Breast epithelium (tissue), 3 donors: ENCODE measurements around the gene STAMBPL1.

Experiments
- POLR2AphosphoS5 ChIP-seq, 3 donors: sonication (generic); formaldehyde crosslinking; IDR thresholded peaks; one replicate each; pipeline ENCODE4 v1.6.1; 2017; ENCODE audit warnings: antibody characterized with exemption in 3 of 3
- TF ChIP-seq, protein P1 (sequence below), 3 donors: fragments of 450-650 bp; IDR thresholded peaks; one replicate each; pipeline ENCODE4 v1.5.1; 2016 to 2017; ENCODE audit warnings: antibody characterized with exemption in 3 of 3, mild to moderate bottlenecking in 3 of 3, moderate library complexity in 3 of 3

DNA sequence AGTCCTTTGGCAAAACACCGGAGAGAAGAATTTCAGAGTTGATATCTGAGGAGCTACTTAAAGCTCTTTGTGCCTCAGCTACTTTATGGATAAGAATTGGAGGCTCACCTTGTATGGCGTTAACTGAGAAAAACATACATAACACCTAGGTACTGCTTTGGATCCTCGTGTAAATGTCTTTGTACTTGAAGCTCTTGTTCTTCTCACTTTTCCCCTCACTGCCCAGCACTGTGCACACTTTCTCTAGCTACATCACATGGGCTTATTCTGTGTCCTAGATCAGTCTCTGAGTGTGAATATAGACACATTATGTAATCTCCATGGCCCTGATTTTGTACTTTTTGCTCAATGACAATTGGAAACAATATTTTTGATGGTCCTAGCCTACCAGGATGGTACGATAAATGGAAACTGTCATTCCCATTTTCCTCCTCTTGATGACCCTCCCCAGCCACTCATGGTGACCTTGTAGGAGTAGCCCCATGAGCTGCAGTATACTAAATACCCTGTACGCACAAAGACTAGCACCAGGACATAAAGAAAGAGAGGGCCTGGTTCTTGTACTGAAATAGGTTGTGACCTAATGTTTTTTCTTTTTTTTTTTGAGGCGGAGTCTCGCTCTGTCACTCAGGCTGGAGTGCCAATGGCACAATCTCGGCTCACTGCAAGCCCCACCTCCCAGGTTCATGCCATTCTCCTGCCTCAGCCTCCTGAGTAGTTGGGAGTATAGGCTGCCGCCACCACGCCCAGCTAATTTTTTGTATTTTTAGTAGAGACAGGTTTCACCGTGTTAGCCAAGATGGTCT lies 22.1 kb downstream of the STAMBPL1 start:
- no peak for TF ChIP-seq POLR2AphosphoS5 (IDR thresholded peaks at IDR 0.05)
- TF ChIP-seq, protein P1, sequence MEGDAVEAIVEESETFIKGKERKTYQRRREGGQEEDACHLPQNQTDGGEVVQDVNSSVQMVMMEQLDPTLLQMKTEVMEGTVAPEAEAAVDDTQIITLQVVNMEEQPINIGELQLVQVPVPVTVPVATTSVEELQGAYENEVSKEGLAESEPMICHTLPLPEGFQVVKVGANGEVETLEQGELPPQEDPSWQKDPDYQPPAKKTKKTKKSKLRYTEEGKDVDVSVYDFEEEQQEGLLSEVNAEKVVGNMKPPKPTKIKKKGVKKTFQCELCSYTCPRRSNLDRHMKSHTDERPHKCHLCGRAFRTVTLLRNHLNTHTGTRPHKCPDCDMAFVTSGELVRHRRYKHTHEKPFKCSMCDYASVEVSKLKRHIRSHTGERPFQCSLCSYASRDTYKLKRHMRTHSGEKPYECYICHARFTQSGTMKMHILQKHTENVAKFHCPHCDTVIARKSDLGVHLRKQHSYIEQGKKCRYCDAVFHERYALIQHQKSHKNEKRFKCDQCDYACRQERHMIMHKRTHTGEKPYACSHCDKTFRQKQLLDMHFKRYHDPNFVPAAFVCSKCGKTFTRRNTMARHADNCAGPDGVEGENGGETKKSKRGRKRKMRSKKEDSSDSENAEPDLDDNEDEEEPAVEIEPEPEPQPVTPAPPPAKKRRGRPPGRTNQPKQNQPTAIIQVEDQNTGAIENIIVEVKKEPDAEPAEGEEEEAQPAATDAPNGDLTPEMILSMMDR (IDR thresholded peaks at IDR 0.05), result no peak
